GM19351 (cell line): Measurements from ENCODE around the gene TMEM219.

Source experiments
- ATAC-seq: cut with Tn5 transposase; IDR thresholded peaks from one replicate; pipeline ENCODE4 v1.9.1; 2021; ENCODE audit warnings: mild to moderate bottlenecking, moderate library complexity; ENCODE audit not compliant: unreplicated experiment

The TMEM219 gene

DNA sequence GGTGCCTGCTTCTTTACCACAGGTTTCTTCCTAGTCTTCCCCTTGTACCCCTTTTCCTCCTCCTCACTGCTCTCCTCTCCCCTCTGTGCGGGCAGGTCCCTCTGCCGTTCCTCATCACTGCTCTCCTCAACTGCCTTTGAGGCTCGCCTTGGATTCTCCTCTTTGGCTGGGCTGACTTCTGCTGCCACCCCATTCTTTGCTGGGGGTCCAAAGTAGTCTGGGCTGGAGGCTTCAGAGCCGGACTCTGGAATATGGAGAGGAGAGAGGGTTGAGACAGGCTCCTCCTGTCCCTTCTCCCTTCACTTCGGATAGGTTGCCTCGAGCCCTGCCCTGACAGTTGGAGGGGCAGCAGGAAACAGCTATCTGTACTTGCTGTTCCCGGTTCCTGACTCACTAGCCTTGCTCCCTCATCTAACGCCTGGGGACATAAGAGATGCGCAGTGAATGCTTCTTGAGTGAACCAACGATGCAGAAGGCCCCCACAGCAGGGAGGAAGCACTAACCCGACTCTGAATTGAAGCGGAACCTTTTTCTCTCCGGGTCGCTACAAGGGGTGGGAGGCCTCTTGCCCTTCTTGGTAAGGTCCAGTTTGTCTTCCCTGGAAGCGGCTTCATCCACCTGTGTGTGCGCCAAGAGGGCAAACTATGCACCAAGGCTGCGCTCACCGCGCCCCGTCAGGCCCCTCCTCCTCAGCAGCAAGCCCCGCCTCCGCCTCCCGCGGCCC is 32.9 kb downstream of the TMEM219 start:
- peak; percentile 35 for ATAC-seq

DNA sequence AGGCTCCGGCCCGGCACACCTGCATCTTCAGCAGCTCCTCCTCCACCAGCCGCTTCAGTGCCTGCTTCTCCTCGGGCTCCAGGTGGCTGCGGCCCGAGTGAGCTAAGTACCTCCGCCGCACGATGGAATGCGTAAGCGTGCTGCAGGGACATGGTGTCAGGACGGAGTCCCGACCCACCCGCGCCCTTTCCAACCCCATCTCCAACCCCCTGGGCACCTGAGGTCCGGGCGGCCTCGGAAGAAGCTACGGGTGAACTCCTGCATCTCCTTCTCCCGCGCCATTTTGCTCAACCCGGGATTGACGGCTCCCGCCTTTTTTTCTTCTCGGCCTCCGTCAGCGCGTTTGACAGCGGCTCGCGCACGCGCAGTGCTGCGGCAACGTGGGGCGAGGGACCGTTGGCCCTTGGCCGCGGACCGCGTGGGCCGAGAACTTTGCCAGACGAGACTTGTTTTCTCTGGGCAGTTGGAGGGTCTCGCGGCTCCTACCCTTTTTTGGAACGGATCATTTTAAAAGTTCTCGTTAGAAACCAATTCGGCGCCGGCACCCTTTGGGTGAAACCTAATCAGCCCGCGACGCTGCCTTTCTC is 33.5 kb downstream of the TMEM219 start, which contains the start of gene HIRIP3:
Gene HIRIP3 (minus strand): TSS at position 294 of the 587 bp plus-strand sequence. CDS start 12 bp downstream, at position 282.
- ATAC-seq, result peak; percentile 54

DNA sequence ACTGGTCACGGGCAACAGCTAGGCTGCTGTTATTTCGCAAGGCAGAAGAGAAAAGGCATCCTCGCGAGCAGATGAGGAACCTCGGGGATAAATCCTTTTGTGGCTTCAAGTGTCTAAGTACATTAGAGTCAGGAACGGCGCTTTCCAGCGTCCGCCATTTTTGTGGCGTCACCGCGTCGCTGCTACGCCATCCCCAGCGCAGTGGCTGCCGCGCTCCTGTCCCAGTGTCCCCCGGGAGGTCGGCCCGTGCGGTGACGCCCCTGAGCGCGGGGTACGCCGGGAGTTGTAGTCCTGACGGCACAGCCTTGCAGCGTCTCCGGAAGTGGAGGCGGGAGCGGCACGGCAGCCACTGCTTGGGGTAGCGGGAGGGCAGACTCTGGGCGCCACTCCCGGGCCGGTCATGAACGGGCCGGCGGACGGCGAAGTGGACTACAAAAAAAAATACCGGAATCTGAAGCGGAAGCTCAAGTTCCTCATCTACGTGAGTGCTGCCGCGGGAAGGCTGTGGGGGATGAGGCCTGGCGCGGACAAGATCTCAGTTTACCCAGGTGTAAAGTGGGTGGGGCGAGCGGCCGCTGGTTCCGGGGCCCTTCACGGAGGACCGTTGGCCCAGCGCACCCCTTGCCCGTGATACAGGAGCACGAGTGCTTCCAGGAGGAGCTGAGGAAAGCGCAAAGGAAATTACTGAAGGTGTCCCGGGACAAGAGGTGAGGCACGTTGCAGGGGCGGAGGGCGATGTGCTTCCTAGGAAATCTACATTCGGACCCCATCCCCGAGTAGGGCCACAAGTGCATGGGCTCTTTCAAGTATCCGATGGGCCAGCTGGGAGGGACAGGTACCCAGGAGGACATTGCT is 34.3 kb downstream of the TMEM219 start, which contains the start of gene INO80E:
Gene INO80E (plus strand): TSS at position 331 of the 855 bp plus-strand sequence. CDS start 70 bp downstream, at position 401.
- ATAC-seq, result peak; percentile 91

DNA sequence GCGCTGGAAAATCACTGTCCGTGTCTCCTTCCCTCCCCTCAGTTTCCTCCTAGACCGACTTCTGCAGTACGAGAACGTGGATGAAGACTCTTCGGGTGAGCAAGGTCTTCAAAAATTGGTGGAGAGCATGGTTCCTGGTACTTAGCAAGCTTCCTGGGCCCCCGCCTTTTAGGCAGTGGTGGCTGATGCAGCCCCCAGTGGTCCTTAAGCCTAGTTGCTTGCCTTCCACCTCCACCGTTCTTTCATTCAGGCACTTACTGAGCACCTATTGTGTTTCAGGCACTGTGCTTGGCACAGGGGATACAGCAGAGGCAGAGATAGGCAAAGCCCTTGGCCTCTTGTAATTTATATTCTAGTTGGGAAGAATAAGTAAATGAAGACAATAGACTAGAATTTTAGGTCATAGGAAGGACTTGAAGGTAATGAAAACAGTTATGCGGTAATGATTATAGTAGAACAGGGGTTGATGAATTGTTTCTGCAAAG is 34.9 kb downstream of the TMEM219 start:
- ATAC-seq, result no peak

DNA sequence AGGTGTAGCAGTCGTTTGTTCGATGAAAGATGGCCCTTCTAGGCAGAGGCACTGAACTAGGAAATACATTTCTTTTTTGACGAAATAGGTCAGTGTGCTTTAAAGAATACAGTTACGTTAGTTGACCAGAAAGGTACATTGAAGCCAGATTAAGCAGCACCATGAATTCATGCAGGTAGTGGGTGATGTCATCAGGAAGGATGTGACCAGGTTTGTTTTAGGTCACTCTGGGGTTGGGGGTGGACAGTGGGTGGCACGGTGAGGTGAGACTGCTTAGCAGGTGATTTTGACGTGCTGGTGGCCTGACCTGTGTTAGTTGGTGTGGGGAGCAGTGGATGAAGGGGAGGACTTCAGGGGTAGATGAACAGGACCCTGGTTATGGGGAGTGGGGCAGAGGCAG is 37.7 kb downstream of the TMEM219 start:
- ATAC-seq, result no peak

DNA sequence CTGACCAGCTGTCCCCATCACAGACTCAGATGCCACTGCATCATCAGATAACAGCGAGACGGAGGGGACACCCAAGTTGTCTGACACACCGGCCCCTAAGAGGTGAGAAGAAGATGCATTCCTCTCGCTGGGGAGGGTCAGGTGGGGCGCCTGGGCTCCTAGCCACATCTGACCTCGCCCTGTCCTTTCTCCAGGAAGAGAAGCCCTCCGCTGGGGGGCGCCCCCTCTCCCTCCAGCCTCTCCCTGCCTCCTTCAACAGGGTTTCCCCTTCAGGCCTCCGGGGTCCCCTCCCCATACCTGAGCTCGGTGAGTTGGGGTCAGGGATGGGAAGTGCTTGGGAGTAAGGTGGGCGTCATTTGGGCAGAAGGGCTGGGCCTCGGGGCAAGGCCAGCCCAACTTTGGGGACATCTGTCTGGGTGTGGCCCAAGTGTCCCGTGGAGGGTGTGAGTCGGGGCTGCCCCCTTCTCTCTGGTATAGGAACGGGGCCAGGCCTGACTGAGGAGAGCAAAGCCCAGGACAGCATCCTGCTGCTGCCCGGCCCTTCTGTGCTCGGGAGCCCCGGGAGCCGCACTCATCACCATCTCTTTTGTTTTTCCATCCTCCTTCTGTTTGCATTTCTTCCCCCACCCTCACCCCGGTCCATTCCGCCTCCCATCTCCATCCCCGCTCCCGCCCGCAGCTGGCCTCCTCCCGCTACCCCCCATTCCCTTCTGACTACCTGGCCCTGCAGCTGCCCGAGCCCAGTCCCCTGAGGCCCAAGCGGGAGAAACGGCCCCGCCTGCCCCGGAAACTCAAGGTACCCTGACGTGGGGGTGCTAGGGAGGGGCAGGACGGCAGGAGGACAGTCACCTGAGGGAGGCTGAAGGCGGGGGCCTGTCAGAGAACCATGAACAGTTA is 39.1 kb downstream of the TMEM219 start:
- ATAC-seq, result no peak

DNA sequence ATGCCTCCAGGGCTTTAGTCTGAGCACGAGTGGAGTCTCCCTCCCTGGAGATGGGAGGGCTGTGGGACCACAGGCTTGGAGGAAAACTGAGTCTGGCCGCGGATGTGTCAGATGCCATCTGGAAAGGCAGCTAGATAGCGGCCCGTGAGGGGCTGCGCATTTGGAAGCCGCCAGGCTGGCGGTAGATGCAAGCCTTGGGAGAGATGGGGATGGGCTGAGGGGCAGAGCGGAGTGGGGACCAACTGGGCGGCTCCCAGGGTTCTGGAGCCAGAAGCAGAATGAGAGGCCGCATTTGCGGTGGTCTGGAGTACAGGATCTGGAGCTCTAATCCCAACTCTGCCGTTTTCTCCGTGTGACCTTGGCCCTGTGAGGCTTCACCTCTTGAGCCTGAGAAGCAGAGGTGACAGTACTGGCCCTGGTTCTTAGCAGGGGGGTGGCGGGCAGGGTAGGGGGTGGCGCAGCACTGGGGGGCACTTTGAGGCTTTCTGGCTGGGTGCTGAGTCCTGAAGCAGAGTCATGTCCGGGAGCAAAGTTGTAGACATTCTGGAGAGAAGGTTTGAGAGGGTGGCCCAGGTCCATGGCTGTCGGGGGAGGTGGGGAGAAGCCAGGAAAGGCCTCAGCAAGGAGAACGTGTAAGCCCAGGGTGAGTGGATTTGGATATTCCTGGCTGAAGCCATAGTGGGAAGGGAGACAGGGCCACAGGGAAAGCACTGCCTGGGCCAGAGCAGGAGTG is 40.9 kb downstream of the TMEM219 start:
- no peak for ATAC-seq

DNA sequence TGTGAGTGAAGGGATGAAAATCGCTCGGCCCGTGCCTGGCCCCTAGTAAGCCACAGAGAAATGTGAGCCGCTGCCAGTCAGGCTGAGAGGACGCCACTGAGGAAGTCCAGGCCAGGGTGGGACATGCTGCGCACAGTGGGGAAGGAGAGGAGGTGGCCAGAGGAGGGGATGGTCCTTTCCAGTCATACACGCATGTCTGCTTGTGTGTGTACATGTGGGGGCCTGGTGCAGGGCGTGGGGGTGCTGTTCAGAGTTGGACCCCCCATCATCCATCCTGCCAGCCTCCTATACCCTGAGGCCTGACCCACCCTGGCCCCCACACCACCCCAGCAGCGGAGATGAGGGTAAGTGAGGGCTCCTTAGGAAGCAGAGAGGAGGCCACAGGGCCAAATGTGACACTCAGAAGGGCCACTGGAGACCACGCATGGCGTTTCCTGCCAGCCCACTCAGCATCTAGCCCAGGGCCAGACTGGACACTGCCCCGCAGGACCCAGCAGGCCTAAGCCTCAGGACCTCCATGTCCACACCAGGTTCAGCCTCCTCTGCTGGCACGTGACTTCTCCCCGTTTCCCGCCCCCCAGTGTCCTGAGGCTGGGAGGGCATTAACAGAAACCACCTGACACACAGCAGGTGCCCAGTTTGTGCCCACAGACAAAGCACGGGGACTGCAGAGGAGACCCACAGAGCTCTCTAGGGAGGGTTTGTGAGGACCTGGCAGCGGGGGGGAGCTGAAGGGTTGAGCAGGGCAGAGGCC is 42.0 kb downstream of the TMEM219 start:
- no peak for ATAC-seq

DNA sequence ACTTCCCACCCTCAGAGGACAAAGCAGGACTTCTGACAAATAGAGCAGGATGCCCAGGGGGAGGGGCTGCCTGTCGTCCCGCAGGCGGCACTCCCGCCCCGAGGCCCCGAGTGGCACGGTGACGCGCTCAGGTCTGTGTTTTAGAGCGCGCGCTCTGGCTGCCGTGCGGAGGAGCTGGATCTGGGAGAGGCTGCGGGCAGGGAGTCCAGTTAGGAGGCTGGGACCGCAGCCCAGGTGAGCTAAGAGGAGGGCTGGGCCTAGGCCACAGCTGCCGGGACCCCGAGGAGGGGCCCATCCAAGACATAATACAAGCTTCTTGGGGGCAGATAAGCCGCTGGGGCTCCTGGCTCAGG is 42.5 kb downstream of the TMEM219 start:
- ATAC-seq, result no peak

DNA sequence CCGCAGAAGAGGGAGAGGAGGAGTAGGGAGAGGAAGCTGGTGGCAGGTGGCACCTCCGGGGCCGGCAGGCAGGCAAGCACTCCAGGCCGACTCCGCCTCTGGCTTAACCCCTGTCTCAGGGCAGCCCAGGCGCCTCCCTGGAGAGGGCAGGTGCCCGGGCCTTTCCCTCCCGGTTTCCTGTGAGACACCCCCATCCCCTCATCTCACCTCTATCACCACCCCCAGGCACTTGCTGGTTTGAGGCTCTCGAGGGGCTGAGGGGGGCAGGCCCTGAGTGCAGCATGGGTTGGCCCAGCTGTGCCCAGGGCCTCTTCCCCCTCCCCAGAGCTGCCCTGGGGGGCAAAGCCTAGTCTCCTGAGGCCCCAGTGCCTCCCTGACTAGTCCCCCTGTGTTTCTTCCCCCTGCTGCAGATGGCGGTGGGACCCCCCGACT is 42.9 kb downstream of the TMEM219 start:
- no peak for ATAC-seq

DNA sequence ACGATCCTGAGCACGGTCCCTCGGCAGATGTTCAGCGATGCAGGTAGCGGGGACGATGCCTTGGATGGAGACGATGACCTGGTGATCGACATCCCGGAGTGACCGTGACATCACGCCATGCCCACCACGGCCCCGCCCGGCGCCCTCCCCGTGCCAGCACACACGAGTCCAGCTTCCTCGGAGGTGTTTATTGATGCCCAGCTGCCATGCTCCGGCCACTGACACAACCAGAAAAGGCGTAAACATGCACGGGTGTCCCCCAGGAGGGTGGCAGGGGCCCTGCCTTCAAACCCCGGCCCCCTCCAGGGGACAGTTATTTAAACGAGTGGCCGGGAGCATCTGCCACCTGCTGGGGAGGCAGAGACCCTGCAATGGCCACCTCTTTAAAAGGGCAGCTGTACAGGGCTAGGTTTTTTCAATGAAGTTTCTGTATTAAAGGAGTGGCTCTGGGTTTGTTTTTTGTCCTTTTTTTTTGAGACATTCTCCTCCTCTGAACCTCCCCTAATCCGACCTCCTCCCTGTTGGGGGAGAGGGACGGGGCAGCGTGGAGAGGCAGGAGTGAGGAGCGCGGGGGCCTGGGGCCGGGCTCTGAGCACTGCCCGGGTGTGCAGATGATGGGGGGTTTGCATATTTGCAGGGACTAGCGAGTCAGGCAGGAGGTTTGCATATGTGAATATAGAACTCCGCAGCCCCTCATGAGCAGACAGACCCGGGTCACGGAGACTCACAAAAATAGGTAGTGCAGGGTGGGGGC is 43.6 kb downstream of the TMEM219 start:
- no peak for ATAC-seq

DNA sequence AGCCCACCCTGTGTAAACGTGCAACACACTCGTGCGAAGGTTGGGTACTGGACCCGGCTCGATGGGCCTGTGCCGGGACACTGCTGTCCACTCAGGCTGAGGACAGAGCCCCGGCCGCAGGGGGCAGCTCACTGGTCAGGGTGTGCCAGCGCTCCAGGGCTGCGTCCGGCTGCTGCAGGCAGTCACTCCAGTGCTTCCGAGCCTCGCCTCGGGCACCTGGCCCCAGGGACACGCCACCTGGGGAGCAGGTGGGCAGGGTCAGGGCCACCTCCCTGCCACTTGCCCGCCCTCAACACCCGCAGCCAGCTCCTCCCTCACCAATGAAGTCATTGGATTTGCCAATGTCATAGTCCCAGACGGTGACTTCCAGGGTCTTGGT is 44.2 kb downstream of the TMEM219 start:
- no peak for ATAC-seq

DNA sequence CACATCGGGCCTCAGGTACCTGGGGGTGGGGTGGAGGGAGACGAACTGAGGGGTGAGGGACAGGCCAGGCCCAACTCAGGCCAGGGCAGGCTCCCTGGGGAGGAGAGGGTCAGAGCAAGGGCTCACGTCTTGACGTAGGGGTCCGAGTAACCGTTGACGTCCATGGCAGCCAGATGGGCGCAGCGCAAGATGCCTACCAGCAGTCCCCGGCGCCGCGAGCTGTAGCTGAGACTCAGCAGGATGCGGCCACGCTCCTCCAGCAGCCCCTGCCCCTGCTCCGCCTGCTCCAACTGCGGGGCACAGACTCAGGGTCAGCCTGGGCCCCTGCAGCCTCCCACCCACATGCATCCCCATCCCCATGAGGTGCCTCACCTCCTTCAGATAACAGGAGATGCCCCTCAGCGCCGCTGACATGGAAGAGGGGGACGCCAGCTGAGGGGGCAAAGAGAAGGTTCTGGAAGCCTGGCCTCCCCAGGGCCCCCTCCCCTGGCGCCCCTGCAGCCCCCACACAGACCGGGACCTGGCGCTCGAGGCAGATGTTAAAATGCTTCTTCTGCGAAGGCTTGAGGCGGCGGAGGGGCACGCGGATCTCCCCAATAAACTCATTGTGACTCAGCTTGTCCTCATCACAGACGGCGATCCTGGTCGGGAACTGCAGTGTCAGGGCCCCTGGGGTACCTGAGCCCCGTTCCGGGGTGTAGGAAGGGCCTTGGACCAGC is 44.9 kb downstream of the TMEM219 start:
- no peak for ATAC-seq

DNA sequence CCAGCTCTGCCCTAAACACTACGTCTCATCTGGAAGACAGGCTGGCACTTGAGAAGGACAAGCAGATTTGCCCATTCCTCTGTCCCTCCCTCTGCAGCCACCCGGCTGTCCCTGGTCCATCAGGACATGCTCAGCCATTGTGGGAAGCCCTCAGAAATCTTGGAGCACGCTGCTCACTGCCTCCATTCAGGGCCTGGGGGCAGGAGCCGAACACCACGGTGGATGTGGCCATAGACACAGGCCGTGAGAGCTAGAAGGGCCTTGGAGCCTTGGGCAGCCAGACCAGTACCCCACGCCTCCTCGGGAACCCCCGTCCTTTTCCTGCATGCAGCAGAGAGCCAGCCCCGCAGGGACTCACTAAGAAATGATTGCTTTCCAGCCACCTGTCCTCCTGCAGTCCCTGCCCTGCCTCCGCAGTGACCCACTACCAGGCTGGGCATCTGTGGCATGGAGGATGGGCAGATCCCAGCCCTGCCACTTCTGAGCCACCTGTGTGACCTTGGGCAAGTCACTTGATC is 45.6 kb downstream of the TMEM219 start:
- no peak for ATAC-seq

DNA sequence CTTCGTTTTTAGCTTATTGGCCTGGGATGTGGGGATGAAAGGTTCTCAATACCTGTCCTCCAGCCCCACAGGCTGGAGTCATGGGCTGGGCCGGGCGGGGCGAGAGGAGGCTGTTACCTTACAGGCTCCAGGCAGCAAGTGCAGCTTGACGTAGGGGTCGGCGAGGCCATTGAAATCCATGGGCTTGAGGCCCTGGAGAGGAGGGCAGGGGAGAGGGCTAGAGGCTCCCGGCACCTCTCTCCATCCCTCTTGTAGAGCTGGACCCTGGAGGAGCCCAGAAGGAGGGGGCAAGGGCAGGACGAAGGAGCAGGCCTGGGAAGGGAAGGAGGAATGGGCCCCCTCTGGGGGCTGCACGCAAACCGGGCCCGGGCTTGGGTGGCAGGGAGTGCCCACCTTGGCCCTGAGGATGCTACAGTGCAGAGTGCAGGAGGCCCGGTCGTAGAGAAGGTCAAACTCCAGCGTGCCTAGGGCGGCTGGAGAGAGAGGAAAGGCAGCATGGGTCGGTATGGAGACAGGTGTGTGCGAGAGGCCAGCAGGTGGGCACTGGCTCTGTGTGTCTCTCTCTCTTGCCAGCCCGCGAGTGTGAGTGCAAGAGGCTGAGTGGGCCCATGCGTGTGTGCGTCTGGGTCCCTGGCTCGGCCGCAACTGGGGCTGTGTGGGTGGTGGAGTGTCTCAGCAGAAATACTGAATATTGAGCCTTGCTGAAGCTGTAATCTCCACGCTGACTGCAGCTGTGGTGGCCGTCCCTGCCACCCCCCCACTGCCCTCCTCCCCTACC is 47.4 kb downstream of the TMEM219 start:
- ATAC-seq, result no peak

DNA sequence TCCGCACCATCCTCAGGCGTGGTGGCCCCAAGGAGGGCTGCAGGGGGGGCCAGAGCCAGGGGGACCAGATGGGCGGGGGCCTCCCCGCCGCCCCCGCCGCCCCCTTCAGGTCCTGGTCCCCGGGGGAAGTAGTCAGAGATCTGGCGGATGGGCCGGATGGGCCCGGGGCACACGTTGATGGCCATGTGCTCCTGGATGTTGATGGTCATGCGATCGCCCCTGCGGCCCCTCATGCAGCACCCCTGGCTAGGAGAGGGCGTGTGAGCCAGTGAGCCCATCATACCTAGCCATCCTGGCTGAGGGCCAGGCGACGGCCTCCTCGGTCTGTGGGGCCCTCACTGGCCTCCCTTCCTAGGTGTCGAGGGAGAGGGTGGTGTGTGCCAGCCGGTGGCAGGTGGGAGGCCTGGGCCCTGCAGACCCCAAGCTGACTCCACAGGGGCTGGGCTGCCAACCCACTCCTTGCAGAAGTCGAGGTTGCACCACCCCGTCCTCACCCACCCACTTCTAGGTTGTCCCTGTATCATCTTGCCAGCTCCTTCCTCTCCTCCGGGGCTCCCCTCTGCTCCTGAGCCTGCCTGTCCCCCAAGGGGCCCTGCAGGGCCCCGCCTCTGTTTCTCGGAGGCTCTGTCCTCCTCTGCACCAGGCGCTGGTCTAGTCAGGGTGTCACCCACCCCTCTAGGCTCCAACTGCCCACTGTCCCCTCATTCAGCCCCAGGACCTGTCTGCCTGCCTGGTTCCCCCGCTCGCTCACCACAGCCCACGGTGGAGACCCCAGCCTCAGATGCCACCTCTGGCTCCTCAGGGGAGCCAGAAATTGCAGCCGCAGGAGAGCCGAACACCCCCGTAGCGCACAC is 48.3 kb downstream of the TMEM219 start:
- ATAC-seq, result no peak
